K562 (cell line): Measurements from ENCODE around the gene PFDN2. TPM values are rescaled to one million over a fixed set of nuclear protein-coding genes. Genes with fewer than 3 reads are reported as not detected.

Experiments used
- ATAC-seq: fragments of 200-7000 bp; cut with Tn5 transposase; 3 replicates; pipeline ENCODE4 v1.9.1; 2020; ENCODE audit warnings: moderate library complexity
- BruUV-seq: library from RNA; stranded (reverse); fragments of 400-500 nt; replicated peaks from 2 replicates; lab custom pipeline; 2021; lab: Mats Ljungman, UMichigan
- CTCF ChIA-PET: fragments of 300-600 bp; formaldehyde crosslinking; extraction: SDS; loops from one replicate; lab custom pipeline; 2021; ENCODE audit warnings: low intra/inter-chr PET ratio; lab: Yijun Ruan, JAX
- POLR2A ChIA-PET: fragments of 300-600, 350-650 bp; sonication (Branson Sonifier 250); formaldehyde crosslinking; extraction: SDS; loops from one replicate; lab custom pipeline; 2021; ENCODE audit warnings: antibody characterized with exemption, inconsistent platforms; lab: Yijun Ruan, JAX
- DNase-seq, 4 experiments: peaks; one replicate each; pipeline versions ENCODE4 v3.0.0 to v3.0.0-alpha.2; 2011 to 2018; ENCODE audit warnings: low spot score in 3 of 4, mixed read lengths in 3 of 4; ENCODE audit errors: extremely low read depth in 1 of 4
- FAIRE-seq: peaks from 2 replicates; lab custom pipeline; 2011; peaks lifted over from hg19 to GRCh38; lab: Jason Lieb, UNC
- H2AFZ ChIP-seq: 2 replicates; pipeline ENCODE4 v1.6.0; 2011; ENCODE audit warnings: low read depth, low read length, control low read depth, inconsistent platforms
- H3K27ac ChIP-seq: fragments of 200-600 bp; 3 replicates; pipeline ENCODE4 v1.8.0; 2011; ENCODE audit warnings: low read depth, mild to moderate bottlenecking, control low read depth, inconsistent platforms, low read length, moderate library complexity, mixed read lengths; ENCODE audit errors: extremely low read depth
- H3K27me3 ChIP-seq, 2 experiments: fragments of 300-600 bp in 1 of 2; 2 replicates in 1 of 2; 3 replicates in 1 of 2; pipeline versions ENCODE4 v1.6.0 to v1.8.0; 2011; ENCODE audit warnings: inconsistent platforms in 2 of 2, low read length in 2 of 2, mild to moderate bottlenecking in 1 of 2, mixed read lengths in 1 of 2, moderate library complexity in 1 of 2; ENCODE audit not compliant: control insufficient read depth in 2 of 2, insufficient read depth in 2 of 2
- H3K36me3 ChIP-seq: fragments of 300-600 bp; 3 replicates; pipeline ENCODE4 v1.8.0; 2011; ENCODE audit warnings: mild to moderate bottlenecking, low read length, inconsistent platforms; ENCODE audit not compliant: control insufficient read depth, insufficient read depth
- H3K4me1 ChIP-seq, 2 experiments: fragments of 200-600 bp in 1 of 2; replicated peaks in 1 of 2; 2 replicates in 1 of 2; 3 replicates in 1 of 2; pipeline versions ENCODE4 v1.5.1 to v1.8.0; 2011; ENCODE audit warnings: inconsistent platforms in 2 of 2, low read length in 2 of 2, mild to moderate bottlenecking in 1 of 2, mixed read lengths in 1 of 2, moderate library complexity in 1 of 2; ENCODE audit not compliant: control insufficient read depth in 2 of 2, insufficient read depth in 2 of 2
- H3K4me2 ChIP-seq: 2 replicates; pipeline ENCODE4 v1.6.1; 2011; ENCODE audit warnings: low read length, control low read depth, inconsistent platforms, mixed read lengths; ENCODE audit not compliant: insufficient read depth
- H3K4me3 ChIP-seq: fragments of 200-600 bp; sonication (generic), shearing (Covaris generic); 2 replicates; pipeline ENCODE4 v1.5.1; 2016; ENCODE audit warnings: control low read depth, inconsistent platforms
- H3K79me2 ChIP-seq: fragments of 200-600 bp; 3 replicates; pipeline ENCODE4 v1.8.0; 2011; ENCODE audit warnings: low read length, inconsistent platforms; ENCODE audit not compliant: control insufficient read depth, insufficient read depth
- H3K9ac ChIP-seq, 2 experiments: 2 replicates each; pipeline versions ENCODE4 v1.6.0 to v1.6.1; 2011; ENCODE audit warnings: low read depth in 2 of 2, low read length in 2 of 2, control low read depth in 1 of 2, inconsistent platforms in 1 of 2, mild to moderate bottlenecking in 1 of 2, mixed read lengths in 1 of 2; ENCODE audit not compliant: insufficient read depth in 1 of 2
- H3K9me1 ChIP-seq: one replicate; pipeline ENCODE4 v1.6.0; 2011; ENCODE audit warnings: inconsistent platforms, mild to moderate bottlenecking, low read length, moderate library complexity; ENCODE audit not compliant: control insufficient read depth, insufficient read depth
- H3K9me3 ChIP-seq: replicated peaks from 2 replicates; pipeline ENCODE4 v1.5.1; 2011; ENCODE audit warnings: low read depth, low read length, inconsistent platforms; ENCODE audit not compliant: control insufficient read depth, insufficient read depth
- H4K20me1 ChIP-seq: replicated peaks from 2 replicates; pipeline ENCODE4 v1.6.1; 2011; ENCODE audit warnings: low read length, inconsistent platforms, mixed read lengths; ENCODE audit not compliant: control insufficient read depth, insufficient read depth
- GABPB2 ChIP-seq: fragments of 250-450 bp; sonication (Bioruptor Pico); conservative IDR thresholded peaks from 2 replicates; pipeline ENCODE4 v1.5.1; 2021; ENCODE audit warnings: mild to moderate bottlenecking
- NCOA1 ChIP-seq: fragments of 450-650 bp; IDR thresholded peaks from 2 replicates; pipeline ENCODE4 v1.6.1; 2016; ENCODE audit warnings: low read depth
- ZBTB5 ChIP-seq: fragments of 450-650 bp; IDR thresholded peaks from 2 replicates; pipeline ENCODE4 v1.6.1; 2017; ENCODE audit warnings: antibody characterized with exemption
- WGBS: fragments of 100-300 bp; shearing (Covaris generic); methylation state at CpG from one replicate; pipeline ENCODE4 v1.1.6; 2016; ENCODE audit warnings: low coverage, mixed read lengths; ENCODE audit not compliant: insufficient coverage; ENCODE audit errors: missing lambda C conversion rate; 5-methylcytosine and 5-hydroxymethylcytosine counted together
- in situ Hi-C: fragments of 300-500 bp; cut with MboI; formaldehyde crosslinking; loops from 4 replicates; pipeline ENCODE4 v1.15.0; 2018; ENCODE audit warnings: inconsistent platforms, mixed read lengths
- intact Hi-C: fragments of 100-400 bp; cut with micrococcal nuclease; formaldehyde crosslinking; loops from 2 replicates; pipeline ENCODE4 v1.14.2; 2022
- polyA plus RNA-seq, 8 experiments: library from polyadenylated mRNA; depleted of rRNA in 4 of 8; stranded (reverse) in 5 of 8; unstranded in 3 of 8; fragments of >200 nt; fragmentation: Nextera tagmentation in 2 of 8; fragmentation: Illumina TruSeq in 1 of 8; extraction: Ambion mirVana in 2 of 8; extraction: Trizol in 1 of 8; gene quantifications; 2 replicates each; pipeline versions ENCODE4 v1.2.1 to v1.2.3, GENCODE V29; 2011 to 2014; ENCODE audit warnings: inconsistent platforms in 1 of 8, missing spikeins in 1 of 8
- total RNA-seq, 7 experiments: library from RNA; depleted of rRNA in 6 of 7; stranded (reverse); fragments of >200 nt in 6 of 7; fragmentation: Illumina TruSeq in 2 of 7; extraction: Trizol in 2 of 7; gene quantifications; 2 replicates each; pipeline versions ENCODE4 v1.2.1 to v1.2.3, GENCODE V29; 2011 to 2021; ENCODE audit warnings: low replicate concordance in 1 of 7

PFDN2 gene
- total and polyA plus RNA-seq, 9 of the 15 experiments (the other 6 are each of a cell fraction or from before 2014, with no cell fraction given), result 50.2 to 361 (median 144) TPM

GRCh38 chr1:161088587-161089110 lies 29.2 kb downstream of the PFDN2 start (continued):
- no peak for TF ChIP-seq ZBTB5

GRCh38 chr1:161086457-161086856 lies 31.4 kb downstream of the PFDN2 start:
- Histone ChIP-seq H3K9me1 (no peaks in the 10 kb centered on the region), H4K20me1 (no peaks in the 10 kb centered on the region), H3K9me3 (no peaks in the 10 kb centered on the region), H3K27me3 (no peaks in the 10 kb centered on the region), H3K79me2 (no peaks in the 10 kb centered on the region), H3K36me3 (no peaks in the 10 kb centered on the region), H3K27ac (no peak overlapping the region), H3K4me2 (no peak overlapping the region), H3K4me1 (peaks cover 11 to 18% of the 10 kb centered on the region in 2 experiments; a peak in 4 of 5 replicates), H3K9ac (no peak overlapping the region), H2AFZ (no peak overlapping the region), H3K4me3 (no peak overlapping the region)
- intact Hi-C loops (no loop called here), in situ Hi-C loops (loop anchor here (25.0 kb wide), 1 partner anchor 249 kb away; no protein-coding TSS in a partner anchor)
- peak; percentile 6 for FAIRE-seq
- TF ChIP-seq NCOA1 (no peak), GABPB2 (CRISPR knock-in tag) (0 out of 2 replicates have a peak, but pooled peaks have one; percentile 17)
- no TSS peak for BruUV-seq
- CTCF ChIA-PET, result no interaction called here
- ATAC-seq, result no peak
- no peak for DNase-seq
- POLR2A ChIA-PET, result interaction anchor here (0.7 to 1.6 kb wide), 5 partner anchors 11 to 73 kb away, joined by 3 to 5 read pairs (median 3); no protein-coding TSS in a partner anchor
- 10% methylated on average over 3 of the region's 4 CpGs for WGBS
